RPMI7951 (cell line): ENCODE data around the gene IL17B. TPM values are rescaled to one million over a fixed set of nuclear protein-coding genes. Genes with fewer than 3 reads are reported as not detected.

Source experiments
- DNase-seq: peaks from one replicate; pipeline ENCODE4 v3.0.0-alpha.2; 2012; ENCODE audit warnings: low read depth
- total RNA-seq: library from RNA; depleted of rRNA; stranded (reverse); fragments of >200 nt; shearing (Covaris generic); gene quantifications from 2 replicates; pipeline ENCODE4 v1.2.3, GENCODE V29; 2014

The IL17B gene
- total RNA-seq, 1 experiment from 2014 or later = not detected

DNA sequence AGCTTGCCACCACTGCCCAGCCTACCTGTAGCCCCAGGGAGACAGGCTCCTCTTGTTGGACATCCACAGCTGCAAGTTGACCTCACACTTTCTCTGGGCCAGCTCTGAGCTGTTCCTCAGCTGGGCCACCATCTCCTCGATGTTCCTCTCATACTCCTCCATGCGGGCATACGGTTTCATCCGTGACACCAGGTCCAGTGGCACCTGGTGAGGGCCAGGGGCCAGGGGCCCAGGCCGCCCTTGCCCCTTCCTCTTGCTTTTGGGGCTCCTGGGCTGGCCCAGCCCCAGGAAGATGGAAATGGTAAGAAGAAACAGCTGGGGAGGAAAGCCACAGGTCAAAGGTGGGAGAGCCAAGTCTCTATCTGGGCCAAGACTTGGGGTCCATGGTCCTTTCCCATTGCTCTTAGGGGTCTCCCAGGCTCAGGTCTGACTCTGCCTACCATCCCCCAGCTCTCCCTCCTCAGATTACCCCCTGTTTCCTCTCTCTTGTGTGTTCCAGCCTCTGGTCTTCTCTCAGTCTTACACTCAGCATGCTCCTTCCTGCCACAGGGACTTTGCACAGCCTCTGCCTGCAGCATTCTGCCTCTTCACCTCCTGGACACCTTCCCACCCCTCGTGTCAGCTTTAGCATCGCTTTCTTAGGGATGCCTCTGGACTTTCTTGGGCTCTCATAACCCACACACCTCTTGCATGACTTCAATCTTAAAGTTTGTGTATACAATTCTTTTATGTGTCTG, 2.2 kb downstream of the IL17B start:
- no peak for DNase-seq

DNA sequence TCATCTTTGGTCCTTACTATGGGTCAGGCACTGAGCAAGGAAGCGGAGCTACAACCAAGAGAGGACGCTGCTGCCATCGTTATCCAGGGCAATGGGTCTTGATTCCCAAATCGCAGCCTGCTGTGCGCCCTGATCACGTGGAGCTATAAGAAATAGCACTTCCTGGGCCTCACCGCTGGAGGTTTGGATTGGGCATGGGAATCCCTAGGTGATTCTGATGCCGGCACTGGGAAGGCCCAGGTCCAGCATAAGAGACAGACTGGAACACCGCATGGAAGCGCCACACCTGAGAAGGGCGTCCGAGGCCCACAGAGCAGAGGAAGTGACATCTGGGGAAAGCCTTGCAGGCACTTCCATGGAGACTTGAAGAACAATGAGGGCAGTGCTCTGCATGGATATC, 3.0 kb downstream of the IL17B start:
- no peak for DNase-seq

DNA sequence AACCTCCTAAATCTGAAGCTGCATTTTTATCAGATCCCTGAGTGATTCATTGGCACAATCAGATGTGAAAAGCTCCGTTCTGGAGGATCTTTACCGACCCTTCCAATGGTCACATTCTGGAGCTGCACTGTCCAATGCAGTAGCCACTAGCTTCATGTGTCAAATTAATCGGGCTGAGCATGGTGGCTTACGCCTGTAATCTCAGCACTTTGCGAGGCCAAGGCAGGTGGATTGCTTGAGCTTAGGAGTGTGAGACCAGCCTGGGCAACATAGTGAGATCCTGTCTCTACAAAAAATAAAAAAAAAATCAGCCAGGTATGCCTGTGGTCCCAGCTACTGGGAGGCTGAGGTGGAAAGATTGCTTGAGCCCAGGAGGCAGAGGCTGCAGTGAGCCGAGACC, 3.7 kb downstream of the IL17B start:
- no peak for DNase-seq

DNA sequence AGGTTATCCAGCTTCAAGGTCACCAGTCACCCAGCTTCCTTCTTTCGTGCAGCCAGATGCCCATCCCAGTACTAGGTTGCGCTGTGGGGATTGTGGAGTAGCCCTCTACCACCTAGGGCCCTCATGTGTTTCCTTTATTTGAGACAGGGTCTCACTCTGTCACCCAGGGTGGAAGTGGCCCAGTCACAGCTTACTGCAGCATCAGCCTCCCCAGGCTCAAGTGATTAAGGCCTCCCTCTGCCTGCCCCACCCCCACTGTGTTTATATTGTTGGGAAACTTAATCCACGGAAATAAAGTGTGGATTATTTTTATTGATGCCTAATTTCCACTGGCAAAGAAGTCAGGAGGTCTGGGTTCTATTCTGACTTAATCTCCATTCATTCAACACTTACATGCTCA, 4.3 kb downstream of the IL17B start:
- DNase-seq = no peak

DNA sequence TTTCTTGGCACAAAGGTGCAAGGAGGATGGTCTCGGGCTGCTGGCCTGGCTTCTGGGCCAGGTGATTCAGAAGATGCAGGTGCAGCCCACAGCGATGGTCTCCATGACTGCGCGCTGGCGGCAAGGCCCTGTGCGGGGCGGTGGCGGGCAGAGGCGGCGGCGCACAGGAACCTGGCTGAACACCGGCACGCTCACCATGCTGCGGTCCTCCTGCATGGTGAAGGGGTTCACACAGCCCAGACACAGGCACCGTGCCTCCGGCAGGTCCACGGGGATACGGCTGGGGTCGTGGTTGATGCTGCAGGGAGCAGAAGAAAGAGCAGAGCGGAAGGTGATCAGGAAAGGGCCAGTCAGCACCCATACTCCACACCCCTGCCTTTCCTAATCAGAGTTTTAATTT, 4.8 kb downstream of the IL17B start:
- DNase-seq = no peak

DNA sequence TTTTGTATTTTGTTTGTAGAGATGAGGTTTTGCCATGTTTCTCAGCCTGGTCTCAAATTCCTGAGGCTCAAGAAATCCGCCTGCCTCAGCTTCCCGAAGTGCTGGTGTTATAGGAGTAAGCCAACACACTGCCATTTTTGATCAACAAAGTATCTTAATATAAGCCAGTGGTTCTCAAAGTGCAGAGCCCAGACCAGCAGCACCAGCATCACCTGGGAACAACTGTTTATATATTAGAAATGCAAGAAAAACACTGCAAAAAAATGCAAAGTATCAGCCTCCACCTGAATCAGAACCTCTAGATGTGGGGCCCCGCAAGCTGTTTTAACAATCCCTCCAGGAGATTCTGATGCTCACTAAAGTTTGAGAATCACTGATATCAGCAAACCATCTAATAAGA, 6.2 kb downstream of the IL17B start:
- no peak for DNase-seq

DNA sequence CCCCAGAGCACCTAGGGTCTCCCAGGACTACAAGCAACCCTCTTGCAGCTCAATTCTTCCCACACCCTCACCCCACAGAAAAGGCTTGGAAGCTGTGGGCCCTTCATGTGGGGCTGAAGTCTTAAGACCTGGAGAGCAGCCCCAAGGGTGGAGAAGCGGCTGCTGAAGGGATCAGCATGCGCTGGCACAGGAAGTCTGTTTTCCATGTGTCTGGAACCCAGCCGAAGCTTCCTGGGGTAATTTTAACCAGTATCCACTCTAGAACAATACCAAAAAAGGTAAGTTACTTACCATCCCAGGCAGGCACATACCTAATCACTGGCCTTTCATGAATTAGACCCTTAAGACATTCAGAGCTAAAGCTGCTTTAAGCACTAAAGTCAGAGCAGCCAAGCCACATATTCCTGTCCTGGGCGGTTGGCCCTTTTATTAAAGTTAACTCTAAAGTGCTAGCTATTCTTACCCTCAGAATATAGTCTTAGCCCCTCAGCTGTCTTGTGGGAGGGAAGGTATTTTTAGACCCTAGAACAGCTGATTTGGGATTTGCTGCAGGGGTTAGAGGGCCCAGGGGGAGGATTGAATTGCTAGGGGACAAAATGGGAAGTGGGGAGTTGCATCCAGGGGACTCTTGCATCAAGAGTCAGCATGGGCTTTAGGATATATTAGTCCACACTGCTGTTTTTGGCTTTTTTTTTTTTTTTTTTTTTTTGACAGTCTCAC, 6.9 kb downstream of the IL17B start:
- no peak for DNase-seq

DNA sequence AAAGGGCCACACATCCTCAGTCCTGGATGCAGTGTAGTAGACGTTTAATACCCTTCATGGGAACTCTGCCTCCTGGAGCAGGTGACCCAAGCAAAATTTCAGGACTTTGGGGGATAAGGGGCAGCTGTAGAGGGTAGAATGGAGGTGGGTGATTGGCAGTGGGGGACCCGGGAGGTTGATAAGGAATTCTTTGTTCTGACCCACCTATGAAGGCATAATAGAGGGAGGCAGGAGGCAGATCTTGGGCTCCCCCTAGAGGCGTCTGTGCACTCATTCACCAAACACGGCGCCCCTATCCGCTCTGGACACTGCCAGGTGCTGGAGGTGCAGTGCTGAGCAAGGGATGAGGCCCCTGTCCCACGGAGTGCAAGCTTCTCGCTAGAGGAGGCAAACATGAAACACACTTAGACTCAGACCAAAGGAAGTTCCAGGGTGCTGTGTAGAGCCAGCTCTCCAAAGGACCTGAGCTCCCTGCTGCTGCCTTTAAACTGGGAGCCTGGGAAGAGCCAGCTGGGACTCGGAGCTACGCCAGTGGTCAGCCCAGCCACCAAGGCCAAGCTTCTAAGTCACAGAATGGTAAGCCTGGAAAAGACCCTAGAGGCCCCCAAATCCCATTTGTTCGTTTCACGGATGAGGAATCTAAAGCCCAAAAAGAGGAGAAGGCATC, 7.7 kb downstream of the IL17B start:
- peak; percentile 49 for DNase-seq

DNA sequence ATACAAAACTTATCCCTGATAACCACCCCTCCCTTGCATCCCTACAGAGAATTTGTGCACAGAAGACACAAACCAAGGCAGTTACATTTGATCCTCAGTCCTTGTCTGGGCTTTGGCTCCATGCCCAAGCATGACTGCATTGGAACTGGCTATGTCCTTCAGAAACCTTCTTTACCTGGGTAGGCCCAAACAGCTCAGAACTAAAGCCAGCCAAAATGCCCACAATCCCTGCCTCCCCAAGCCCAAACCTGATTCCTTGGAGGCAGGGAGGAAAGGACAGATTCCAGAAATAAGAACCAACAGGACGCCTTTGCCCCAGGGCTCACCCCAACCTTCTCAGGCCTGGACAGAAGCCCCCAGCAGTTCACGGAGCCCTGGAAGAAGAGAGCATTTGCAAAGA, 8.2 kb downstream of the IL17B start:
- no peak for DNase-seq

DNA sequence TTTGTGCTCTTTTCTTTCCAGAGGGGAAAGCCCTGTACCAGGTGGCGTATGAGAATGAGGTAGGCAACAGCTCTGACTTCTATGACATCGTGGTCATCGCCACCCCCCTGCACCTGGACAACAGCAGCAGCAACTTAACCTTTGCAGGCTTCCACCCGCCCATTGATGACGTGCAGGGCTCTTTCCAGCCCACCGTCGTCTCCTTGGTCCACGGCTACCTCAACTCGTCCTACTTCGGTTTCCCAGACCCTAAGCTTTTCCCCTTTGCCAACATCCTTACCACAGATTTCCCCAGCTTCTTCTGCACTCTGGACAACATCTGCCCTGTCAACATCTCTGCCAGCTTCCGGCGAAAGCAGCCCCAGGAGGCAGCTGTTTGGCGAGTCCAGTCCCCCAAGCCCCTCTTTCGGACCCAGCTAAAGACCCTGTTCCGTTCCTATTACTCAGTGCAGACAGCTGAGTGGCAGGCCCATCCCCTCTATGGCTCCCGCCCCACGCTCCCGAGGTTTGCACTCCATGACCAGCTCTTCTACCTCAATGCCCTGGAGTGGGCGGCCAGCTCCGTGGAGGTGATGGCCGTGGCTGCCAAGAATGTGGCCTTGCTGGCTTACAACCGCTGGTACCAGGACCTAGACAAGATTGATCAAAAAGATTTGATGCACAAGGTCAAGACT, 11.0 kb downstream of the IL17B start:
- no peak for DNase-seq

DNA sequence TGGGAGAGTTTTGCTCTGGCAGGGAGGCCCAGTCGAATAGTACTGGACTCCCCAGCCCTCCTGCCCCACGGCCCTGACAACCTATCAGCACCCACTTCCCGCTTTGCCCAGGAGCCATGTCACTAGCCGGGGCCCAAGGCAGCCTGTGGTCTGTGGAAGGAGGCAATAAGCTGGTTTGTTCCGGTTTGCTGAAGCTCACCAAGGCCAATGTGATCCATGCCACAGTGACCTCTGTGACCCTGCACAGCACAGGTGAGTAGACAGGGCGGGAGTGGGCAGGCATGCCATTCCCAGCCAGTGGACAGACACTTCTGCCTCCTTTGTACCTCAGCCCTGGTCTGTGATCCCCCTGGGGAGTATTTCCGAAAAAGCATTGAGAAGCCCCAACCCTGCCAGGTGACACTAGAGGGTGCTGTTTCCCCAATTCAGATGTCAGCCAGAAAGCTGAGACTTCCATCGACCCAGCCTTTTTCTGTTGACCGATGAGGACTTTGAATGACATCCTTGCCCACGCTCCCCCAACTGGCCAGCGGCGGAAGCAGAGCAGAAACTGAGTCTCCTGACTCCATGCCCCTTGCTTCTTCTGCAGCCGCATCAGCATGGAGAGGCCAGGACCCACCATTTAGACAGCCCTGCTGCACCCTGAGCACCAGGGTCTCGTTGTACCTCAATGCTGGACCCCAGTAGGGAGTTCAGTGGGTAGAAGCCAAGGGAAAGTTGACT, 11.7 kb downstream of the IL17B start:
- peak; percentile 74 for DNase-seq

DNA sequence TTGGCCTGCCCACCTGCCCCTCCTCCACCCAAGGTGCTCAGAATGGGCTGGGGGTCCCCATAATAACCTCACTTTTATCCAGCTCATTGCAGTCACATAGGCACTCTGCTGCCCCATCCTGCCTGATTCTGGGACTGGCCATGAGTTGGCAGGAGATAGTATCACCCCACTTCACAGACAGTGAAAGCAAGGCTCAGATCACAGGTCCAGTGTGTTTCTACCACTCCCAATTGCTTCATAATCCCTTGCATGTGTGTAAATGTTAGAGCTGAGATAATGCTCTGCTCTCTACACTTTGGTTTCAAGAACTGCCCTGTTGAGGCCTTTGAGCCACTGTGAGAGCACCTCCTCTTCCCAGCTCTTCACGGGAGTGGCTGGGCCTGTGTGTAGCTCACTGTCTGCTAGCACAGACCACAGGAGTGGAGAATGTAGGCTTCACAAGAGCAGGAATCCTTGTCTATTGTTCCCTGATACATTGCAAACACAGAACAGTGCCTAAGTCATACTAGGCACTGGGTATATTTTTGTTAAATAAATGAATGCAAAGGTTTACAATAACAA, 12.8 kb downstream of the IL17B start:
- no peak for DNase-seq

DNA sequence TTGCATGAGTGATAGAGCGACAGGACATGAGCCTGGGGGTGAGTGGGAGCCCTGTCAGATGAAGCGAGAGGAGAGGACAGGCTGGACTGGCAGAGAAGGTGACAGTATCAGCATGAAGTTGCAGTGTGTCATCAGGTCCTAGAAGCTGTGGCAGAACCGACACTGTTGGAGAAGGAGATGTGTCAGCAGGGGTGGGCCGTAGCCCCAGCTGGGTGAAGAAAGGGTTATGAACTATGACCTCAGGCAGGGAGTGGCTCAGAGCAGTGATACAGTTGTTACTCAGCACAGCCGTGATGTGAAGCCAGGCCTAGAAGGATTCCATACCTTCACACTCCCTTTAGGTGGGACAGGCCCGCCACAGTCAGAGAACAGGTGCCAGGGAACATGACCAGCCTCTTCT, 13.7 kb downstream of the IL17B start:
- no peak for DNase-seq

DNA sequence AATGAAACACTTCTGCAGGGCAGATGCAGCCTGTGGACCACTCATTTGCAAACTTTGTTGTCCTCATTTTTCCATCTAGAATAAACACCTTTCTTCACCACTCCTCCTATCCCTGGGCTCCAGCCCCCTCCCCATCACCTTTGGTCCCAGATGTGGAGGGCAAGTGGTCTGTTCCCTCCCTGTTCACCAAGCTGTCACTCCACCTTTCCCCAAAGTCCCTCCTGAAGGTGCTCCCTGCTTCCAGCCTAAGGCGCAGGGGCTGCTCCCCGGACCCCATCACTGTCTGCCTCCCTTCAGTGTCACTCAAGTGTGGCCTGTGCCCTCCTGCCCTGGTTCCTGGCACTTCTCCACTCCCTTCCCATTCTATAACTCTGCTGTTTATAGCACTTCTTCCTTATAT, 14.4 kb downstream of the IL17B start:
- no peak for DNase-seq

DNA sequence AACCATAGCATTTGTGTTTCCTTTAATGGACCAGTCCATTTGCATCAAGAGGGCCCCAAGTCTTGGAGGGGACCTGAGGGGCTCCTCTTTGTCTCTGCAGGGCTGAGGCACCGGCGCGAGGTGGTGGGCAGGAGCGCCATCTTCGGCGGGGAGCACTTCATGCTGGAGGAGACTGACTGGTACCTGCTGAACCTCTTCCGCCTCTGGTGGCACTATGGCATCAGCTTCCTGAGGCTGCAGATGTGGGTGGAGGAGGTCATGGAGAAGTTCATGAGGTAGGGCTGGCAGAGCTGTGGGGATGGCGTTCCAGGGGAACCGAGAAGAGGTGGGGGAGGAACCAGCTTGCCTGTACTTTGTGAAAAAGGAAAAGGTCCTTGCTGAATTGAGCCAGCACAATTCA, 15.2 kb downstream of the IL17B start:
- no peak for DNase-seq

DNA sequence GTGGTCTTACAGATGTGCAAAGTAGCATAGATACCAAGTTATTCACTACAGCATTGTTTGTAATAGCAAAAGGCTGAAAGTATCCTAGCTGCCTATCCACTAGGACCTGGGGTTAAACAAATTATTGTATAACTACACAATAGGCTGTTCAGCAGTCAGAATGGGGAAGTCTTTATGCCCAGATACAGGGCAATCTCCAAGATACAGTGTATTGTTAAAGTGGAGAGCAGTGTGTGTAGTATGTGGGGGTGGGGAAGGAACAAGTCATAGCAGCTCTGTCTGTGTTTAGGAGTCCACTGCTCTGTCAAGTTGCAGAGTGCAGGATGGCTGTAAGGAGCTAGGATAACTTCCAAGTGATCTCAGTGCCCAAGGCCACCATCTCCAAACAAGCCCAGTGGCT, 15.7 kb downstream of the IL17B start:
- no peak for DNase-seq

DNA sequence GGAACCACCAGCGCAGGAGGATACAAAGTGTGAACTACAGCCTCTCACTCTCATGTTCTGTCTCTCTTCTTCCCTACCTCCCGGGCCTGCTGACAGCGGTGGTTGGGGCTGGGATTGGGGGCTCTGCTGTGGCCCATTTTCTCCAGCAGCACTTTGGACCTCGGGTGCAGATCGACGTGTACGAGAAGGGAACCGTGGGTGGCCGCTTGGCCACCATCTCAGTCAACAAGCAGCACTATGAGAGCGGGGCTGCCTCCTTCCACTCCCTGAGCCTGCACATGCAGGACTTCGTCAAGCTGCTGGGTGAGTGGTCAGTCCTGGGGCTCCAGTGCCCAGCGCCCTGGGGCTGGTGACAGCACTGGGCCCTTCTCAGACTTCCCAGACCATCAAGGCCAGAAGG, 16.6 kb downstream of the IL17B start:
- DNase-seq = no peak

DNA sequence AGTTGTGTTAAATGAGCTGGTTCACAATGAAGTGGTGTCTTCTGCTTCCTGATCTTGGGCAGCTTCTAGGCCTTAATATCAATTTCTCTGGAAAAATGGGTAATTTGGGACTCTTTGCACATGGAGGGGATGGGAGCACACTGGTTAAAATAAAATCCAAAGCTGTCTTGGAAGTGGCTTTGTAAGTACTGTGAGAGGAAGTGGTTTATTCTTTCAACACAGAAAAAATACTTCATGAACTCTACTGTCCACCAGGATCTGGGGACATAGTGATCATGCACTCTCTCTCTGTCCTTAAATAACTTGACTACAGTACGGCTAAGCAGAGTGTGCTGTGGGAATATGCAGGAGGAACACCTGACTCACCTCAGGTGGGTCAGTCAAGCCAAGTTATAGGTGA, 18.8 kb downstream of the IL17B start:
- DNase-seq = no peak

DNA sequence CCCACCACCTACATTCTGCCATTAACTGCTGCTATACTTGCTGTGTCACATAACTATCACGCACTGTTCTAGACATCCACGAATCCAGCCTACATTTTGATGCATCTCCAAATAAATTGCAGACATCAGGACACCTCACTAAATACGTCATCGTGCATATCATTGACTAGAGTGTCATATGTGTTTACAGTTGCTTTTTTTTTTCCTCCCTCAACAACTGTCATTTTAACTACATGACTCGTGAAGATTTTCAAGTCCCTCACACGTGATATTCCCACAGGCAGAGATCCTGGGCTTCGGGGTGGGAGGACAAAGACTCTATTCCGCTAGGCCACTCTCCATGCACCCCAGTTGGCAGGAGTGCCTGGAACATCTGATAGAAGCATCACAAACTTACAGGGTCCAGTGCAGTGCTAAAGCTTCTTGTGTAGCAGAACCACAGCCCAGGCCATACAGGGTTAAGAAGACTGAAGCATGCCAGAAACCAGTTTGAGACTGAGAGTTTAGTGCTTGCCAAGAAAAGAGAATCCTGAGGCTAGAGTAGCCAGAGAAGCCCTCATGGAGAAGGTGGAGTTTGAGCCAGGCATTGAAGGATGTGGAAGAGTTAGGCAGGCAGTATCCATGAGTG, 20.1 kb downstream of the IL17B start:
- DNase-seq = no peak

DNA sequence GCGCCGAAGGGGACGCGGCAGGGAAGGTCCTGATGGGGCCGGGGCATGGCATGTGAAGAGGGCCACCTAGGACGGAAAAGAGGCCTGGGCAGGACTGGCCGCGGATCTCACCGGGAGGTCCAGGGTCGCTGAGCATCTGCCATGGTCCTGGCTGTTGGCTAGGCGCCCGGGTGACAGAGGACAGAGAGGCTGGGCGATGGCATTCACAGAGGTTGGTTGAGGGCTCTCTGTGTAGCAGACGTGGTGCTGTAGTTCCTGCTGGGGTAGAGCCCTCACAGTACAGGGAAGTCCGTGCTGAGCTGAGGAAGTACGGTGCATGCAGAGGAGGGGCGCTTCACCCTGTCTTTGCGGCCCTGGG, 20.8 kb downstream of the IL17B start:
- no peak for DNase-seq
